ENCODE results near the gene COL6A2. TPM values are rescaled to one million over a fixed set of nuclear protein-coding genes. Genes with fewer than 3 reads are reported as not detected.

Gene COL6A2
- total and polyA plus RNA-seq, 10 of the 15 experiments (the other 5 are each of a cell fraction or from before 2014, with no cell fraction given) = 0.16 to 1.3 (median 0.34) TPM; not detected in 7

DNA sequence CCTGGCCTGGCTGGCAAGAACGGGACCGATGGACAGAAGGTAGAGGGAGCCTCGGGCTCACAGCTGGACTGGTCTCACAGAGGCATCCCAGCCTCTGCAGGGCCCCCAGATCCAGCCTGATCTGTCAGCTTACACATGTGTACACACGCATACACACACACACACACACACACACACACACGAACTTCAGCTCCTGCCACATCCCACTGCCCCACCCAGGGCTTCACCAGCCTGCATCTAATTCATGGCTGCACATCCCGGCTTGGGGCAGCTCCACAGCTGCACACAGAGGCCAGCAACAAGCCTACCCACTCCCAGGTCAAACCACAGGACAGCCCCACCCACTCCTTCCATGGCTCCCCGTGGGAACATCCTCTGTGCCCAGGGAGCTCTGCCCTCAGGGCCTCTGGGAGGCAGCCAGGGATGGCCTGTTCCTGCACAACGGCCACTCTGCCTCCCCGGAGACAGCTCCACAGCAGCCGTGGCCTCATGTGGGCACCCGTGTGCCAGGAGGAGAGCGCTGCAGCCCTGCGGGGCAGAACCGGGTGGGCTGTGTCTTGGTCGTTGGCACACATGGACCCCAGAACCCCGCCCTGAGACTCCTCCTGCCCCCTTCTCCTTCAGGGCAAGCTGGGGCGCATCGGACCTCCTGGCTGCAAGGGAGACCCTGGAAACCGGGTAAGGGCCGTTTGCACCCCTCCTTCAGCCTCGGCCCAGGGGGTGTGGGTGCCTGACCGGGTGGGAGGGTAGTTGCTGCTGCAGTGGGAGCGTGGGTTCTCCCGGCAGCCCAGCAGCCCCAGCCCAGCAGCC, 19.1 kb downstream of the COL6A2 start (continued):
- TF ChIP-seq, protein P1, sequence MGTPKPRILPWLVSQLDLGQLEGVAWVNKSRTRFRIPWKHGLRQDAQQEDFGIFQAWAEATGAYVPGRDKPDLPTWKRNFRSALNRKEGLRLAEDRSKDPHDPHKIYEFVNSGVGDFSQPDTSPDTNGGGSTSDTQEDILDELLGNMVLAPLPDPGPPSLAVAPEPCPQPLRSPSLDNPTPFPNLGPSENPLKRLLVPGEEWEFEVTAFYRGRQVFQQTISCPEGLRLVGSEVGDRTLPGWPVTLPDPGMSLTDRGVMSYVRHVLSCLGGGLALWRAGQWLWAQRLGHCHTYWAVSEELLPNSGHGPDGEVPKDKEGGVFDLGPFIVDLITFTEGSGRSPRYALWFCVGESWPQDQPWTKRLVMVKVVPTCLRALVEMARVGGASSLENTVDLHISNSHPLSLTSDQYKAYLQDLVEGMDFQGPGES (IDR thresholded peaks at IDR 0.05) = no peak

DNA sequence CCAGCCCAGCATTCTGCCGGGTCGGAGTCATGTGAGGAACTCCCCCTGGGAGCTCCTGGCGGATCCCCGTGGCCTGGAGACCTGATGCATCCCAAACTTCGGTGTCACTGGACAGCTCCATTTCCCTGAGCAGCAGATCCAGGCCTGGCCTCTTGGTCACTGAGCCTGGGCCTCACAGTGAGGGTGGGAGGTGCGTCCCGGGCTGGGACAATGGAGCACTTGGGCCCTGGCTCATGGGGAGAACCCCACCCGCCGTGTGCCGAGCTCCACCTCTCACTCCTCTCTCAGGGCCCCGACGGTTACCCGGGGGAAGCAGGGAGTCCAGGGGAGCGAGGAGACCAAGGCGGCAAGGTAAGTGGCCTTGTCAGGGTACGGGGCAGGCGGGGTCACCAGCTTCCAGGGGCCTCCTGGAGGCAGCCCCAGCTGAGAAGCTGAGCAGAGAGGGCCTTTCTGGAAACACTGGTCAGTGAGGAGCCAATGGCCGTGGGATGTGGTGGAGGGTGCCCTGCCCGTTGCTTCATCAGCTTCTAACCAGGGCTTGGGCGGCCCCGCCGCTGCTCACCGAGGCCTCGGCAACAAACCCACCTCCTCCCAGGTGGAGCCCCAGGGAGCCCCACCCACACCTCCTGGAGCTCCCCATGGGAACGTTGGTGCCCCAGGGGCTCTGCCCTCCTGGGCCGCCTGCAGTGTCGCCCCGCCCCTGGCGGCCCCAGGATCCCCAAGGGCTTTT, 19.8 kb downstream of the COL6A2 start:
- POLR2A ChIA-PET = no interaction called here
- CTCF ChIA-PET = no interaction called here

More for the DNA sequence above, 19.8 kb downstream of the COL6A2 start:
- Histone ChIP-seq H2AFZ (ENCODE audit: control insufficient read depth, low read depth, low read length) (no peak overlapping the region), H3K4me2 (ENCODE audit: control insufficient read depth, insufficient read depth) (no peak overlapping the region), H3K27ac (ENCODE audit: control insufficient read depth, insufficient read depth) (no peak overlapping the region), H4K20me1 (ENCODE audit: control insufficient read depth, insufficient read depth) (no peaks in the 10 kb centered on the region), H3K4me3 (no peak overlapping the region), H3K9me3 (replicated peaks; ENCODE audit: control insufficient read depth, insufficient read depth, low read length) (no peaks in the 10 kb centered on the region; the same call in 2 of the 3 replicates), H3K4me1 (ENCODE audit: control insufficient read depth, insufficient read depth, low read length) (no peaks in the 10 kb centered on the region), H3K27me3 (replicated peaks in 1 of 2; ENCODE audit: control insufficient read depth in 2 of 2, insufficient read depth in 2 of 2, low read length in 1 of 2) (no peaks in the 10 kb centered on the region), H3K79me2 (ENCODE audit: control insufficient read depth, insufficient read depth, low read length) (no peaks in the 10 kb centered on the region), H3K9ac (ENCODE audit: control insufficient read depth, insufficient read depth, low read length) (no peak overlapping the region), H3K36me3 (ENCODE audit: control insufficient read depth in 2 of 2, insufficient read depth in 2 of 2, low read length in 1 of 2) (no peaks in the 10 kb centered on the region)
- DNase-seq (ENCODE audit: low read depth, low spot score) = no peak
- RAD21 ChIA-PET (ENCODE audit: unreplicated experiment) = no interaction called here
- intact Hi-C loops (cut with micrococcal nuclease; ENCODE audit: unreplicated experiment) = no loop called here
- SMC1A ChIA-PET (ENCODE audit: uncharacterized antibody, unreplicated experiment) = no interaction called here
- no peak for ATAC-seq
- in situ Hi-C loops (cut with MboI) = no loop called here
- no peak for FAIRE-seq
- WGBS (ENCODE audit: insufficient coverage, insufficient replicate concordance, low lambda C conversion rate, missing lambda C conversion rate) = 15% methylated on average over 18 of the region's 29 CpGs
- no TSS peak for BruUV-seq (replicated peaks)
- TF ChIP-seq SPI1 (IDR thresholded peaks at IDR 0.05; ENCODE audit: borderline replicate concordance, insufficient read depth, low read depth, low read length) = no peak
- no peak for TF ChIP-seq CEBPB (IDR thresholded peaks at IDR 0.05; ENCODE audit: borderline replicate concordance in 1 of 2, low read depth in 2 of 2, low read length in 2 of 2)
- TF ChIP-seq, protein P2, sequence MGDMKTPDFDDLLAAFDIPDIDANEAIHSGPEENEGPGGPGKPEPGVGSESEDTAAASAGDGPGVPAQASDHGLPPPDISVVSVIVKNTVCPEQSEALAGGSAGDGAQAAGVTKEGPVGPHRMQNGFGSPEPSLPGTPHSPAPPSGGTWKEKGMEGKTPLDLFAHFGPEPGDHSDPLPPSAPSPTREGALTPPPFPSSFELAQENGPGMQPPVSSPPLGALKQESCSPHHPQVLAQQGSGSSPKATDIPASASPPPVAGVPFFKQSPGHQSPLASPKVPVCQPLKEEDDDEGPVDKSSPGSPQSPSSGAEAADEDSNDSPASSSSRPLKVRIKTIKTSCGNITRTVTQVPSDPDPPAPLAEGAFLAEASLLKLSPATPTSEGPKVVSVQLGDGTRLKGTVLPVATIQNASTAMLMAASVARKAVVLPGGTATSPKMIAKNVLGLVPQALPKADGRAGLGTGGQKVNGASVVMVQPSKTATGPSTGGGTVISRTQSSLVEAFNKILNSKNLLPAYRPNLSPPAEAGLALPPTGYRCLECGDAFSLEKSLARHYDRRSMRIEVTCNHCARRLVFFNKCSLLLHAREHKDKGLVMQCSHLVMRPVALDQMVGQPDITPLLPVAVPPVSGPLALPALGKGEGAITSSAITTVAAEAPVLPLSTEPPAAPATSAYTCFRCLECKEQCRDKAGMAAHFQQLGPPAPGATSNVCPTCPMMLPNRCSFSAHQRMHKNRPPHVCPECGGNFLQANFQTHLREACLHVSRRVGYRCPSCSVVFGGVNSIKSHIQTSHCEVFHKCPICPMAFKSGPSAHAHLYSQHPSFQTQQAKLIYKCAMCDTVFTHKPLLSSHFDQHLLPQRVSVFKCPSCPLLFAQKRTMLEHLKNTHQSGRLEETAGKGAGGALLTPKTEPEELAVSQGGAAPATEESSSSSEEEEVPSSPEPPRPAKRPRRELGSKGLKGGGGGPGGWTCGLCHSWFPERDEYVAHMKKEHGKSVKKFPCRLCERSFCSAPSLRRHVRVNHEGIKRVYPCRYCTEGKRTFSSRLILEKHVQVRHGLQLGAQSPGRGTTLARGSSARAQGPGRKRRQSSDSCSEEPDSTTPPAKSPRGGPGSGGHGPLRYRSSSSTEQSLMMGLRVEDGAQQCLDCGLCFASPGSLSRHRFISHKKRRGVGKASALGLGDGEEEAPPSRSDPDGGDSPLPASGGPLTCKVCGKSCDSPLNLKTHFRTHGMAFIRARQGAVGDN (IDR thresholded peaks at IDR 0.05) = no peak
- no peak for TF ChIP-seq IKZF2 (IDR thresholded peaks at IDR 0.05)
- TF ChIP-seq, protein P3, sequence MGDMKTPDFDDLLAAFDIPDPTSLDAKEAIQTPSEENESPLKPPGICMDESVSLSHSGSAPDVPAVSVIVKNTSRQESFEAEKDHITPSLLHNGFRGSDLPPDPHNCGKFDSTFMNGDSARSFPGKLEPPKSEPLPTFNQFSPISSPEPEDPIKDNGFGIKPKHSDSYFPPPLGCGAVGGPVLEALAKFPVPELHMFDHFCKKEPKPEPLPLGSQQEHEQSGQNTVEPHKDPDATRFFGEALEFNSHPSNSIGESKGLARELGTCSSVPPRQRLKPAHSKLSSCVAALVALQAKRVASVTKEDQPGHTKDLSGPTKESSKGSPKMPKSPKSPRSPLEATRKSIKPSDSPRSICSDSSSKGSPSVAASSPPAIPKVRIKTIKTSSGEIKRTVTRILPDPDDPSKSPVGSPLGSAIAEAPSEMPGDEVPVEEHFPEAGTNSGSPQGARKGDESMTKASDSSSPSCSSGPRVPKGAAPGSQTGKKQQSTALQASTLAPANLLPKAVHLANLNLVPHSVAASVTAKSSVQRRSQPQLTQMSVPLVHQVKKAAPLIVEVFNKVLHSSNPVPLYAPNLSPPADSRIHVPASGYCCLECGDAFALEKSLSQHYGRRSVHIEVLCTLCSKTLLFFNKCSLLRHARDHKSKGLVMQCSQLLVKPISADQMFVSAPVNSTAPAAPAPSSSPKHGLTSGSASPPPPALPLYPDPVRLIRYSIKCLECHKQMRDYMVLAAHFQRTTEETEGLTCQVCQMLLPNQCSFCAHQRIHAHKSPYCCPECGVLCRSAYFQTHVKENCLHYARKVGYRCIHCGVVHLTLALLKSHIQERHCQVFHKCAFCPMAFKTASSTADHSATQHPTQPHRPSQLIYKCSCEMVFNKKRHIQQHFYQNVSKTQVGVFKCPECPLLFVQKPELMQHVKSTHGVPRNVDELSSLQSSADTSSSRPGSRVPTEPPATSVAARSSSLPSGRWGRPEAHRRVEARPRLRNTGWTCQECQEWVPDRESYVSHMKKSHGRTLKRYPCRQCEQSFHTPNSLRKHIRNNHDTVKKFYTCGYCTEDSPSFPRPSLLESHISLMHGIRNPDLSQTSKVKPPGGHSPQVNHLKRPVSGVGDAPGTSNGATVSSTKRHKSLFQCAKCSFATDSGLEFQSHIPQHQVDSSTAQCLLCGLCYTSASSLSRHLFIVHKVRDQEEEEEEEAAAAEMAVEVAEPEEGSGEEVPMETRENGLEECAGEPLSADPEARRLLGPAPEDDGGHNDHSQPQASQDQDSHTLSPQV (IDR thresholded peaks at IDR 0.05) = no peak
- no peak for TF ChIP-seq SMAD5 (IDR thresholded peaks at IDR 0.05; ENCODE audit: low read depth)
